ENCODE measurements around the gene ARRB1. TPM values are rescaled to one million over a fixed set of nuclear protein-coding genes. Genes with fewer than 3 reads are reported as not detected.
A peak's percentile ranks its signal among the peaks of the same experiment; 100 is the strongest.

ARRB1 gene
- total and polyA plus RNA-seq, 2 of the 13 experiments (the other 11 are each of a cell fraction or from before 2014, with no cell fraction given), result 22.5 to 35.7 TPM

GRCh38 chr11:75349521-75350116 is 1.8 kb downstream of the ARRB1 start (continued):
- TF ChIP-seq ZBTB46 (CRISPR knock-in tag; IDR thresholded peaks at IDR 0.05; ENCODE audit: borderline replicate concordance), result no peak
- no peak for TF ChIP-seq LCORL (IDR thresholded peaks at IDR 0.05)
- peak; percentile 49; the same call in 1 of the 2 replicates for TF ChIP-seq LCORL (CRISPR knock-in tag; IDR thresholded peaks at IDR 0.05)
- peak; percentile 38 for TF ChIP-seq HDAC2 (CRISPR knock-in tag; IDR thresholded peaks at IDR 0.05)
- peak; percentile 65; the same call in 1 of the 2 replicates for TF ChIP-seq ELF3 (CRISPR knock-in tag; IDR thresholded peaks at IDR 0.05)
- TF ChIP-seq SSRP1 (CRISPR knock-in tag; IDR thresholded peaks at IDR 0.05), result no peak
- TF ChIP-seq NFE2L1 (CRISPR knock-in tag; IDR thresholded peaks at IDR 0.05; ENCODE audit: borderline replicate concordance), result no peak
- peak; percentile 36; the same call in 1 of the 2 replicates for TF ChIP-seq YEATS4 (CRISPR knock-in tag; IDR thresholded peaks at IDR 0.05; ENCODE audit: borderline replicate concordance)
- TF ChIP-seq HMGXB3 (CRISPR knock-in tag; IDR thresholded peaks at IDR 0.05; ENCODE audit: borderline replicate concordance), result no peak
- TF ChIP-seq, protein P1, sequence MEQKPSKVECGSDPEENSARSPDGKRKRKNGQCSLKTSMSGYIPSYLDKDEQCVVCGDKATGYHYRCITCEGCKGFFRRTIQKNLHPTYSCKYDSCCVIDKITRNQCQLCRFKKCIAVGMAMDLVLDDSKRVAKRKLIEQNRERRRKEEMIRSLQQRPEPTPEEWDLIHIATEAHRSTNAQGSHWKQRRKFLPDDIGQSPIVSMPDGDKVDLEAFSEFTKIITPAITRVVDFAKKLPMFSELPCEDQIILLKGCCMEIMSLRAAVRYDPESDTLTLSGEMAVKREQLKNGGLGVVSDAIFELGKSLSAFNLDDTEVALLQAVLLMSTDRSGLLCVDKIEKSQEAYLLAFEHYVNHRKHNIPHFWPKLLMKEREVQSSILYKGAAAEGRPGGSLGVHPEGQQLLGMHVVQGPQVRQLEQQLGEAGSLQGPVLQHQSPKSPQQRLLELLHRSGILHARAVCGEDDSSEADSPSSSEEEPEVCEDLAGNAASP (CRISPR knock-in tag; IDR thresholded peaks at IDR 0.05; ENCODE audit: borderline replicate concordance), result peak; percentile 79; the same call in 1 of the 2 replicates
- peak; percentile 85 for TF ChIP-seq NR2F6 (IDR thresholded peaks at IDR 0.05)
- TF ChIP-seq NR2F6 (CRISPR knock-in tag; IDR thresholded peaks at IDR 0.05), result peak; percentile 91
- no peak for TF ChIP-seq ATF6 (CRISPR knock-in tag; conservative IDR thresholded peaks at IDR 0.05)
- TF ChIP-seq MED1 (CRISPR knock-in tag; IDR thresholded peaks at IDR 0.05), result peak; percentile 81
- TF ChIP-seq JDP2 (CRISPR knock-in tag; IDR thresholded peaks at IDR 0.05; ENCODE audit: borderline replicate concordance), result no peak
- TF ChIP-seq NR2F1 (CRISPR knock-in tag; IDR thresholded peaks at IDR 0.05), result peak; percentile 48 to 79; a peak in 2 of 4 replicates
- TF ChIP-seq ZNF124 (CRISPR knock-in tag; IDR thresholded peaks at IDR 0.05), result no peak
- TF ChIP-seq ZNF276 (CRISPR knock-in tag; IDR thresholded peaks at IDR 0.05; ENCODE audit: low read depth), result no peak
- TF ChIP-seq NKX3-1 (CRISPR knock-in tag; IDR thresholded peaks at IDR 0.05), result no peak
